Measurements from ENCODE around the gene TRAPPC12.

The TRAPPC12 gene

GRCh38 chr2:3420076-3420768, 40.7 kb downstream of the TRAPPC12 start:
- H3K4me3 ChIP-seq (ENCODE audit: low read length), result no peak overlapping the region
- no peak for DNase-seq (ENCODE audit: low read depth)
- no peak for TF ChIP-seq CTCF (conservative IDR thresholded peaks at IDR 0.05; ENCODE audit: low read length)

- DNase-seq (ENCODE audit: low read depth), result no peak
- H3K4me3 ChIP-seq (ENCODE audit: low read length), result no peak overlapping the region
- no peak for TF ChIP-seq CTCF (conservative IDR thresholded peaks at IDR 0.05; ENCODE audit: low read length)
These were observed 41.4 kb downstream of the TRAPPC12 start for GRCh38 chr2:3420769-3421397.

DNA sequence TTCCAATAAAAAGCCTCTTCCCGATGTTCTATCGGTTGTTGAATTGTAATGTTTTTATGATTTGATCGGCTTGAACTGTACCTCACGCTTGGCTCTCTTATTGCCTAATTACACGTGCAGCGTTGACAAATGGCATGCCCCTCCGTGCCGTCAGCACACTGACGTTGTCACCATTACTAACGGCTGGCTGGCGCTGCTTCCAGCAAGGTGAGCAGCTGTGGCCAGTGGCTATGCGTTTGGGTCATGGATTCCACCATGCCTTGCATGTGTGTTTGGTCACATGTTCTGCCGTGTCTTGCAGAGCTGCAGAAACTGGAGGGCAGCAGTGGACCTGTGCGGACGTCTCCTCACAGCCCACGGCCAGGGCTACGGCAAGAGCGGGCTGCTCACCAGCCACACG, 42.1 kb downstream of the TRAPPC12 start:
- no peak for TF ChIP-seq CTCF (conservative IDR thresholded peaks at IDR 0.05; ENCODE audit: low read length)
- no peak overlapping the region for H3K4me3 ChIP-seq (ENCODE audit: low read length)
- no peak for DNase-seq (ENCODE audit: low read depth)

GRCh38 chr2:3422161-3422779, 42.8 kb downstream of the TRAPPC12 start:
- TF ChIP-seq CTCF (conservative IDR thresholded peaks at IDR 0.05; ENCODE audit: low read length), result no peak
- no peak for DNase-seq (ENCODE audit: low read depth)
- H3K4me3 ChIP-seq (ENCODE audit: low read length), result no peak overlapping the region

DNA sequence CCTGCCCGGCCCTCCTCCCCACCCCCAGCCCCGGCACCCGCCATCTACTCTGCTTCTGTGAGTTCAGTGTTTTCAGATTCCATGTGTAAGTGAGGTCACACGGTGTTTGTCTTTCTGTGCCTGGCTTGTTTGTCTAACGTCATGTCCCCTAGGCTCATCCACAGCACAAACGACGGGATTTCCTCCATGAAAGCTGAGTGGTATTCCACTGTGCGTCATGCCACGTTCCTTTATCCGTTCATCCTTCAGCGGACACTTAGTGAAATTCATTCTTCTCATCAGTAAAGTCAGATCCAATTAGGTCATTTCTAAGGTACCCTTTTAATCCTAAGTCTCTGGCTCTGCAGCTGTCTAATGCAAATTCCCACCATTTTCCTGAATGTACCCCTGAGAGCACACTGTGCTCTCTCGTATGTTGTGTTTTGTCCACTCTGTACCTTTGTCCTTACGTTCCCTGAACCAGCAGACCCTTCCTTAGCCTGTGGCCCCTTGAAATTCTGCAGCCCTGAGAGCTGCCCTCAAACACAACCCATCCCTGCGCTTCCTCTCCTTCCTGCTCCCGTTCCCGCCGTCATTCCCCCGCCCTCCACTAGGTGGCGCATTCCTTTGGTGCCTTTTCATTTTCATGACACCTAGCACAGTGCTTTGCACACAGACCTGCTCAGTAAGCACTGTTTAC, 44.1 kb downstream of the TRAPPC12 start:
- no peak overlapping the region for H3K4me3 ChIP-seq (ENCODE audit: low read length)
- TF ChIP-seq CTCF (conservative IDR thresholded peaks at IDR 0.05; ENCODE audit: low read length), result peak; percentile 98
- DNase-seq (ENCODE audit: low read depth), result peak; percentile 40

DNA sequence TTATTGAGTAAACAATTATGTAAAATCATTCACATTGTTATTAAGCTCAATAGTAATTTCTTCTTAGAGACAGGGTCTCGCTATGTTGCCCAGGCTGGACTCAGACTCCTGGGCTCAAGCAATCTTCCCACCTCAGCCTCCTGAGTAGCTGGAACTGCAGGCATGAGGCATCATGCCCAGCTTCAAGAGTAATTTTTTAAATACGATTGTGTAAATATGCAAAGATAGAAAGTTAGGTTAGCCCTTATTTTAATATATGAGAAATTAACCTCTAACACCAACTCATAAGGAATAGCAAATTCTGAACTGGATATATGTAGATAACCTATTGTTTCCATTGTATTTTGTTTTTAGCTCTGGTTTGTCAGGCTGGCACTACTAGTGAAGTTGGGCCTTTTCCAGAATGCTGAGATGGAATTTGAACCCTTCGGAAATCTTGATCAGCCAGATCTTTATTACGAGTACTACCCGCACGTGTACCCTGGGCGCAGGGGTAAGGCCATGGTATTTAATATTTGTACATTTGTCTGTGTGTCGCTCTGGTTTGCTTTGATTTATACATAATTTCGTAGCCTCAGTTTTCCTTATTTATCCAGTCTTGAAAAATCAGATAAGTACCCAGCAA, 44.8 kb downstream of the TRAPPC12 start:
- no peak for DNase-seq (ENCODE audit: low read depth)
- TF ChIP-seq CTCF (conservative IDR thresholded peaks at IDR 0.05; ENCODE audit: low read length), result no peak
- no peak overlapping the region for H3K4me3 ChIP-seq (ENCODE audit: low read length)

Data from AG10803 (cell line).